H1 (cell line): ENCODE measurements around the gene C1GALT1C1. TPM values are rescaled to one million over a fixed set of nuclear protein-coding genes. Genes with fewer than 3 reads are reported as not detected.

Experiments used
- CTCF ChIA-PET: fragments of 300-600 bp; sonication (Branson Sonifier 250); formaldehyde crosslinking; loops from one replicate; lab custom pipeline; 2021; ENCODE audit not compliant: partially characterized antibody; lab: Charles Lee
- POLR2A ChIA-PET: fragments of 300-600 bp; sonication (Branson Sonifier 250); formaldehyde crosslinking; loops from one replicate; lab custom pipeline; 2021; ENCODE audit warnings: inconsistent platforms; ENCODE audit not compliant: partially characterized antibody; lab: Charles Lee
- DNase-seq, 2 experiments: peaks; one replicate each; pipeline versions ENCODE4 v3.0.0 to v3.0.0-alpha.2; 2010 to 2022; ENCODE audit warnings: low spot score in 2 of 2, low read depth in 1 of 2, mixed read lengths in 1 of 2
- FAIRE-seq: peaks from 2 replicates; lab custom pipeline; 2011; peaks lifted over from hg19 to GRCh38; lab: Jason Lieb, UNC
- H2AFZ ChIP-seq: 2 replicates; pipeline ENCODE4 v1.8.1; 2012; ENCODE audit warnings: low read length, inconsistent platforms
- H2AK5ac ChIP-seq: 2 replicates; pipeline ENCODE4 v1.6.1; 2013; ENCODE audit warnings: low read depth, low read length
- H2BK120ac ChIP-seq: replicated peaks from 2 replicates; pipeline ENCODE3; 2013; ENCODE audit warnings: low read depth, low read length, inconsistent platforms
- H2BK12ac ChIP-seq: 2 replicates; pipeline ENCODE4 v1.6.1; 2013; ENCODE audit warnings: low read depth, low read length
- H2BK15ac ChIP-seq: 2 replicates; pipeline ENCODE4 v1.6.1; 2013; ENCODE audit warnings: low read length
- H2BK20ac ChIP-seq: 2 replicates; pipeline ENCODE4 v1.6.1; 2013; ENCODE audit warnings: low read length
- H2BK5ac ChIP-seq: 2 replicates; pipeline ENCODE4 v1.6.1; 2013; ENCODE audit warnings: low read depth, low read length
- H3K14ac ChIP-seq: 2 replicates; pipeline ENCODE4 v1.6.1; 2013; ENCODE audit warnings: inconsistent platforms; ENCODE audit not compliant: insufficient read length
- H3K18ac ChIP-seq: 2 replicates; pipeline ENCODE4 v1.6.1; 2013; ENCODE audit warnings: low read length; ENCODE audit errors: extremely low read depth
- H3K23ac ChIP-seq: 2 replicates; pipeline ENCODE4 v1.6.1; 2013; ENCODE audit warnings: inconsistent platforms; ENCODE audit not compliant: insufficient read length
- H3K23me2 ChIP-seq: 2 replicates; pipeline ENCODE4 v1.6.1; 2013; ENCODE audit warnings: low read depth, low read length
- H3K27ac ChIP-seq: 2 replicates; pipeline ENCODE4 v1.6.1; 2011; ENCODE audit warnings: low read depth, low read length, inconsistent platforms
- H3K27me3 ChIP-seq, 4 experiments: replicated peaks in 1 of 4; 1 replicate in 1 of 4; 2 replicates in 3 of 4; pipeline versions ENCODE4 v1.6.1 to v1.8.1; 2011 to 2013; ENCODE audit warnings: low read length in 3 of 4, mild to moderate bottlenecking in 3 of 4, inconsistent platforms in 2 of 4, mixed read lengths in 2 of 4, moderate library complexity in 1 of 4; ENCODE audit not compliant: control insufficient read depth in 3 of 4, insufficient read depth in 3 of 4; ENCODE audit errors: extremely low read depth in 1 of 4
- H3K36me3 ChIP-seq, 4 experiments: 2 replicates each; pipeline versions ENCODE4 v1.6.1 to v1.8.1; 2011 to 2013; ENCODE audit warnings: mild to moderate bottlenecking in 4 of 4, low read length in 3 of 4, moderate library complexity in 2 of 4, control low read depth in 1 of 4, inconsistent platforms in 1 of 4; ENCODE audit not compliant: insufficient read depth in 4 of 4, control insufficient read depth in 2 of 4
- H3K4ac ChIP-seq: replicated peaks from 2 replicates; pipeline ENCODE3; 2013; ENCODE audit warnings: low read length, low read depth, mixed read lengths, inconsistent platforms; ENCODE audit not compliant: insufficient read length
- H3K4me1 ChIP-seq, 4 experiments: replicated peaks in 1 of 4; 1 replicate in 1 of 4; 2 replicates in 3 of 4; pipeline versions ENCODE4 v1.6.1 to v1.8.1; 2011 to 2013; ENCODE audit warnings: low read length in 3 of 4, inconsistent platforms in 2 of 4, mixed read lengths in 1 of 4; ENCODE audit not compliant: insufficient read depth in 4 of 4, control insufficient read depth in 3 of 4
- H3K4me2 ChIP-seq, 2 experiments: 2 replicates each; pipeline versions ENCODE4 v1.6.1 to v1.8.1; 2011 to 2013; ENCODE audit warnings: low read depth in 2 of 2, low read length in 2 of 2, control low read depth in 1 of 2, inconsistent platforms in 1 of 2, mild to moderate bottlenecking in 1 of 2; ENCODE audit not compliant: insufficient read depth in 1 of 2
- H3K4me3 ChIP-seq, 4 experiments: fragments of 200-600, 300-600 bp in 1 of 4; sonication (generic), shearing (Covaris generic), sonication (Bioruptor Twin) in 1 of 4; 2 replicates each; pipeline versions ENCODE4 v1.5.1 to v1.8.1; 2011 to 2016; ENCODE audit warnings: low read length in 4 of 4, low read depth in 3 of 4, control low read depth in 2 of 4, inconsistent platforms in 2 of 4, mild to moderate bottlenecking in 2 of 4, mixed read lengths in 1 of 4, moderate library complexity in 1 of 4; ENCODE audit not compliant: insufficient read depth in 2 of 4; ENCODE audit errors: extremely low read depth in 1 of 4
- H3K56ac ChIP-seq: replicated peaks from 2 replicates; pipeline ENCODE3; 2013; ENCODE audit warnings: low read depth, mild to moderate bottlenecking, mixed read lengths, low read length, inconsistent platforms; ENCODE audit not compliant: insufficient read length
- H3K79me1 ChIP-seq: 2 replicates; pipeline ENCODE4 v1.6.1; 2013; ENCODE audit warnings: low read depth, low read length, control low read depth
- H3K79me2 ChIP-seq, 2 experiments: 2 replicates each; pipeline versions ENCODE4 v1.6.1 to v1.8.1; 2012 to 2013; ENCODE audit warnings: low read length in 2 of 2, mild to moderate bottlenecking in 2 of 2, inconsistent platforms in 1 of 2; ENCODE audit not compliant: insufficient read depth in 2 of 2, control insufficient read depth in 1 of 2
- H3K9ac ChIP-seq, 4 experiments: replicated peaks in 1 of 4; 1 replicate in 1 of 4; 2 replicates in 3 of 4; pipeline versions ENCODE4 v1.6.1 to v1.8.1; 2011 to 2013; ENCODE audit warnings: low read depth in 3 of 4, low read length in 3 of 4, control low read depth in 2 of 4, mild to moderate bottlenecking in 2 of 4, moderate library complexity in 2 of 4, inconsistent platforms in 1 of 4; ENCODE audit errors: extremely low read depth in 1 of 4
- H3K9me3 ChIP-seq, 2 experiments: 2 replicates each; pipeline versions ENCODE4 v1.6.1 to v1.8.1; 2012 to 2013; ENCODE audit warnings: mild to moderate bottlenecking in 2 of 2, moderate library complexity in 2 of 2, control low read depth in 1 of 2, inconsistent platforms in 1 of 2, low read depth in 1 of 2, low read length in 1 of 2, mixed read lengths in 1 of 2; ENCODE audit not compliant: insufficient read depth in 2 of 2
- H4K20me1 ChIP-seq, 2 experiments: replicated peaks in 1 of 2; 2 replicates each; pipeline versions ENCODE3 to v1.8.1; 2011 to 2013; ENCODE audit warnings: inconsistent platforms in 2 of 2, low read length in 2 of 2, mild to moderate bottlenecking in 1 of 2; ENCODE audit not compliant: insufficient read depth in 2 of 2, control insufficient read depth in 1 of 2
- H4K5ac ChIP-seq: 2 replicates; pipeline ENCODE4 v1.6.1; 2013; ENCODE audit warnings: low read length, low read depth, mixed read lengths, inconsistent platforms; ENCODE audit not compliant: insufficient read length
- H4K8ac ChIP-seq: 2 replicates; pipeline ENCODE4 v1.8.0; 2013; ENCODE audit warnings: mild to moderate bottlenecking, moderate library complexity, low read length, inconsistent platforms; ENCODE audit not compliant: insufficient read depth; ENCODE audit errors: extremely low read depth
- H4K91ac ChIP-seq: replicated peaks from 2 replicates; pipeline ENCODE3; 2013; ENCODE audit warnings: low read length, mixed read lengths, inconsistent platforms; ENCODE audit not compliant: insufficient read length
- CEBPB ChIP-seq: IDR thresholded peaks from 2 replicates; pipeline ENCODE4 v1.6.1; 2012; ENCODE audit warnings: low read depth, low read length
- KDM4A ChIP-seq: IDR thresholded peaks from one replicate; pipeline ENCODE4 v1.7.1; 2012; ENCODE audit warnings: low read depth, mild to moderate bottlenecking, moderate library complexity, low read length, inconsistent platforms; ENCODE audit not compliant: severe bottlenecking
- KDM5A ChIP-seq: fragments of 200-600 bp; IDR thresholded peaks from 2 replicates; pipeline ENCODE4 v1.7.1; 2012; ENCODE audit warnings: mild to moderate bottlenecking, low read length, inconsistent platforms, mixed read lengths
- SRF ChIP-seq: IDR thresholded peaks from 2 replicates; pipeline ENCODE4 v1.6.1; 2011; ENCODE audit warnings: mild to moderate bottlenecking, low read depth, low read length, moderate library complexity
- WGBS, 2 experiments: shearing (Covaris generic) in 1 of 2; methylation state at CpG; one replicate each; pipeline versions ENCODE4 v1.1.6 to v1.1.7; 2013 to 2015; ENCODE audit warnings: low lambda C conversion rate in 2 of 2, mixed read lengths in 2 of 2, inconsistent platforms in 1 of 2, low coverage in 1 of 2, missing lambda C conversion rate in 1 of 2; ENCODE audit not compliant: insufficient replicate concordance in 2 of 2, insufficient coverage in 1 of 2, insufficient read length in 1 of 2; ENCODE audit errors: extremely low coverage in 1 of 2, missing lambda C conversion rate in 1 of 2; 5-methylcytosine and 5-hydroxymethylcytosine counted together
- polyA plus RNA-seq, 7 experiments: library from polyadenylated mRNA; depleted of rRNA in 3 of 7; stranded (reverse) in 5 of 7; unstranded in 2 of 7; fragments of >200 nt in 5 of 7; fragments of 200-250 nt in 2 of 7; gene quantifications; 1 replicate in 5 of 7; 2 replicates in 1 of 7; 4 replicates in 1 of 7; pipeline versions ENCODE4 v1.2.1 to v1.2.3, GENCODE V29; 2011 to 2013; ENCODE audit warnings: missing spikeins in 2 of 7, mixed read lengths in 2 of 7
- total RNA-seq: library from RNA; stranded (reverse); fragmentation: NEBNext Ultra II Directional; extraction: Animal tissue kit (Norgen Biotek cat#: 25700); gene quantifications from 2 replicates; pipeline ENCODE4 v1.2.1, GENCODE V29; 2021

Gene C1GALT1C1
- total and polyA plus RNA-seq, 2 of the 8 experiments (the other 6 are each of a cell fraction or from before 2014, with no cell fraction given): 12.5 to 13.9 TPM

- Histone ChIP-seq H2BK5ac (no peak overlapping the region), H3K56ac (no peak overlapping the region), H3K79me2 (no peaks in the 10 kb centered on the region), H2AFZ (no peak overlapping the region), H3K9ac (no peak overlapping the region), H3K27ac (no peak overlapping the region), H4K8ac (no peak overlapping the region), H3K36me3 (no peaks in the 10 kb centered on the region), H2BK20ac (no peak overlapping the region), H2BK15ac (no peak overlapping the region), H3K23me2 (no peaks in the 10 kb centered on the region), H3K27me3 (no peaks in the 10 kb centered on the region), H2AK5ac (no peak overlapping the region), H3K18ac (no peak overlapping the region), H2BK12ac (no peak overlapping the region), H4K20me1 (no peaks in the 10 kb centered on the region), H4K5ac (no peak overlapping the region), H4K91ac (no peak overlapping the region), H3K23ac (no peak overlapping the region), H3K4me3 (no peak overlapping the region), H3K9me3 (no peaks in the 10 kb centered on the region), H3K4ac (no peak overlapping the region), H3K4me1 (no peaks in the 10 kb centered on the region), H3K14ac (no peak overlapping the region), H3K4me2 (no peak overlapping the region), H3K79me1 (no peaks in the 10 kb centered on the region), H2BK120ac (no peak overlapping the region)
- CTCF ChIA-PET: no interaction called here
- FAIRE-seq: no peak
- POLR2A ChIA-PET: no interaction called here
- no peak for TF ChIP-seq KDM5A
- TF ChIP-seq SRF: no peak
- no peak for TF ChIP-seq CEBPB
- no peak for TF ChIP-seq KDM4A
- 88% methylated on average over 2 of the region's 2 CpGs; no CpG with 5 or more reads in 1 of the 2 experiments for WGBS, 2 experiments
- no peak for DNase-seq
Measured at GRCh38 chrX:120642871-120643270, 13.0 kb upstream of the C1GALT1C1 start.
